GM19239 (cell line): ENCODE data around the gene CUL1.

Experiments used
- DNase-seq: peaks from one replicate; pipeline ENCODE4 v3.0.0; 2011; ENCODE audit warnings: low spot score; ENCODE audit not compliant: insufficient read length
- FAIRE-seq: peaks from 2 replicates; lab custom pipeline; 2011; peaks lifted over from hg19 to GRCh38; lab: Jason Lieb, UNC

Gene CUL1

GRCh38 chr7:148834605-148835004, 135.9 kb downstream of the CUL1 start:
- no peak for FAIRE-seq
- no peak for DNase-seq

- DNase-seq (no peak), FAIRE-seq (no peak)
Observed at GRCh38 chr7:148835854-148836253, 137.2 kb downstream of the CUL1 start.

GRCh38 chr7:148838905-148839304, 140.2 kb downstream of the CUL1 start:
- FAIRE-seq (peak; percentile 21), DNase-seq (peak; percentile 17)

GRCh38 chr7:148847815-148848734, 149.4 kb downstream of the CUL1 start:
- FAIRE-seq (peak; percentile 35), DNase-seq (no peak)

GRCh38 chr7:148849393-148850098, 150.8 kb downstream of the CUL1 start:
- DNase-seq (no peak), FAIRE-seq (no peak)

- DNase-seq (no peak), FAIRE-seq (no peak)
Observed at GRCh38 chr7:148850564-148850963, 151.9 kb downstream of the CUL1 start.
